GM12878 (cell line): Measurements from ENCODE around the gene MDGA2.

Experiments
- CTCF ChIP-seq, 3 experiments: IDR thresholded peaks in 2 of 3; conservative IDR thresholded peaks in 1 of 3; 2 replicates each; pipeline ENCODE4 v1.5.1; 2011; ENCODE audit warnings: low read depth in 3 of 3, low read length in 3 of 3, mild to moderate bottlenecking in 3 of 3, control low read depth in 2 of 3, moderate library complexity in 2 of 3, inconsistent platforms in 1 of 3, mixed read lengths in 1 of 3; ENCODE audit not compliant: control insufficient read depth in 2 of 3, insufficient read depth in 1 of 3; ENCODE audit errors: extremely low read depth in 1 of 3
- NFIC ChIP-seq: IDR thresholded peaks from 2 replicates; pipeline ENCODE4 v1.6.1; 2012; ENCODE audit warnings: low read depth, mild to moderate bottlenecking, inconsistent platforms, low read length, moderate library complexity

DNA sequence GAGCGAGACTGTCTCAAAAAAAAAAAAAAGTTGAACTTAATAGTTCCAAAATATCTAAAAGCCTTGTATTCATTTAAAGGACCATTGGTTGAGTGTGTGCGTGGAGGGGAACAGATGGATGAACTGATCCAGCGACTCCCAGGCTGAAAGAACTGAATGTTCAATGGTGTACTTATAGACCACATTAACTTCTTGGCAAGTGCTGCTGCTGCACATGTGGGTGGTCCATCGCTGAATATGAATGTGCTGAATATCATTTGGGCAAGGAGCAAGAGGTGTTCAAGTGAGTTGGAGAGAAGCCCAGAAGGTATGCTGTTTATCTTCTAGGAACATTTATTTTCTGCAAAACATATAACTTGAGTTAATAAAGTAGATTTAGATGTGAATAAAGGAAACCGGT lies 734.8 kb downstream of the MDGA2 start:
- TF ChIP-seq NFIC (no peak), CTCF (IDR thresholded peaks at IDR 0.05 in 2 of 3, conservative IDR thresholded peaks at IDR 0.05 in 1 of 3; ENCODE audit: control insufficient read depth in 2 of 3, extremely low read depth in 1 of 3, insufficient read depth in 1 of 3, low read depth in 3 of 3, low read length in 3 of 3) (no peak)
